ENCODE data around the gene SMC5.
"Not testable (repeated sequence)": the region's sequence is repeated elsewhere in the genome, so short reads cannot be mapped to it uniquely, and the experiment has no call there.

SMC5 gene

GRCh38 chr9:70229026-70229425 is 29.8 kb upstream of the SMC5 start:
- no peak for TF ChIP-seq CTCF (conservative IDR thresholded peaks at IDR 0.05)
- no peak overlapping the region for H3K27ac ChIP-seq

- H3K27ac ChIP-seq, result no peak overlapping the region
- peak; percentile 58 for TF ChIP-seq CTCF (conservative IDR thresholded peaks at IDR 0.05)
Measured at GRCh38 chr9:70229579-70229978, 29.2 kb upstream of the SMC5 start.

- no peak for TF ChIP-seq CTCF (conservative IDR thresholded peaks at IDR 0.05)
- no peak overlapping the region for H3K27ac ChIP-seq
Measured at GRCh38 chr9:70232476-70232875, 26.3 kb upstream of the SMC5 start.

GRCh38 chr9:70234208-70234607 is 24.6 kb upstream of the SMC5 start:
- not testable (repeated sequence) for H3K27ac ChIP-seq

- H3K27ac ChIP-seq, result not testable (repeated sequence)
Measured at GRCh38 chr9:70245952-70246351, 12.8 kb upstream of the SMC5 start.

- no peak for TF ChIP-seq CTCF (conservative IDR thresholded peaks at IDR 0.05)
- no peak overlapping the region for H3K27ac ChIP-seq
Measured at GRCh38 chr9:70250221-70250620, 8.6 kb upstream of the SMC5 start.

GRCh38 chr9:70255486-70255885 is 3.3 kb upstream of the SMC5 start:
- TF ChIP-seq CTCF (conservative IDR thresholded peaks at IDR 0.05), result no peak
- H3K27ac ChIP-seq, result no peak overlapping the region

GRCh38 chr9:70256123-70256551 is 2.6 kb upstream of the SMC5 start:
- H3K27ac ChIP-seq, result no peak overlapping the region

More at GRCh38 chr9:70256123-70256551, 2.6 kb upstream of the SMC5 start:
- no peak for TF ChIP-seq CTCF (conservative IDR thresholded peaks at IDR 0.05)
